HEK293T (cell line): ENCODE measurements around the gene FGFR2.
A peak's percentile ranks its signal among the peaks of the same experiment; 100 is the strongest.

Source experiments
- CTCF ChIA-PET: fragments of 350-600 bp; formaldehyde crosslinking; extraction: SDS; loops from one replicate; lab custom pipeline; 2021; ENCODE audit warnings: antibody characterized with exemption, inconsistent platforms; lab: Yijun Ruan, JAX
- POLR2A ChIA-PET: fragments of 350-600 bp; formaldehyde crosslinking; extraction: SDS; loops from one replicate; lab custom pipeline; 2020; ENCODE audit warnings: antibody characterized with exemption, inconsistent platforms; lab: Yijun Ruan, JAX
- DNase-seq: peaks from one replicate; pipeline ENCODE4 v3.0.0; 2012; ENCODE audit warnings: mixed read lengths; ENCODE audit errors: extremely low spot score
- ARNT ChIP-seq: fragments of 450-650 bp; IDR thresholded peaks from 2 replicates; pipeline ENCODE4 v1.6.1; 2017; ENCODE audit warnings: mild to moderate bottlenecking
- BHLHE40 ChIP-seq: fragments of 450-650 bp; IDR thresholded peaks from 2 replicates; pipeline ENCODE4 v1.6.1; 2016; ENCODE audit warnings: mild to moderate bottlenecking, moderate library complexity, borderline replicate concordance
- CTBP1 ChIP-seq: fragments of 450-650 bp; IDR thresholded peaks from 2 replicates; pipeline ENCODE4 v1.6.1; 2016; ENCODE audit warnings: borderline replicate concordance
- ELF4 ChIP-seq: fragments of 450-650 bp; IDR thresholded peaks from 2 replicates; pipeline ENCODE4 v1.6.1; 2017; ENCODE audit warnings: antibody characterized with exemption
- FOXA1 ChIP-seq: fragments of 450-650 bp; IDR thresholded peaks from 2 replicates; pipeline ENCODE4 v1.6.1; 2016; ENCODE audit warnings: mild to moderate bottlenecking
- FOXK2 ChIP-seq: fragments of 450-650 bp; IDR thresholded peaks from 2 replicates; pipeline ENCODE4 v1.6.1; 2016; ENCODE audit warnings: mild to moderate bottlenecking
- FOXM1 ChIP-seq: fragments of 450-650 bp; IDR thresholded peaks from 2 replicates; pipeline ENCODE4 v1.6.1; 2017; ENCODE audit warnings: mild to moderate bottlenecking, borderline replicate concordance
- HDGF ChIP-seq: fragments of 450-650 bp; IDR thresholded peaks from 2 replicates; pipeline ENCODE4 v1.6.1; 2017; ENCODE audit warnings: antibody characterized with exemption, borderline replicate concordance
- L3MBTL2 ChIP-seq: fragments of 450-650 bp; conservative IDR thresholded peaks from 2 replicates; pipeline ENCODE4 v1.6.1; 2016; ENCODE audit warnings: mild to moderate bottlenecking
- LEF1 ChIP-seq: fragments of 450-650 bp; IDR thresholded peaks from 2 replicates; pipeline ENCODE4 v1.6.1; 2017; ENCODE audit warnings: mild to moderate bottlenecking, borderline replicate concordance
- NFRKB ChIP-seq: fragments of 450-650 bp; IDR thresholded peaks from 2 replicates; pipeline ENCODE4 v1.6.1; 2016; ENCODE audit warnings: mild to moderate bottlenecking, moderate library complexity
- PKNOX1 ChIP-seq: fragments of 450-650 bp; IDR thresholded peaks from 2 replicates; pipeline ENCODE4 v1.6.1; 2016
- SP1 ChIP-seq: fragments of 450-650 bp; IDR thresholded peaks from 2 replicates; pipeline ENCODE4 v1.6.1; 2017
- SUZ12 ChIP-seq: fragments of 450-650 bp; IDR thresholded peaks from 2 replicates; pipeline ENCODE4 v1.6.1; 2016; ENCODE audit warnings: mild to moderate bottlenecking
- TARDBP ChIP-seq: fragments of 450-650 bp; IDR thresholded peaks from 2 replicates; pipeline ENCODE4 v1.6.1; 2016
- ZNF384 ChIP-seq: fragments of 450-650 bp; IDR thresholded peaks from 2 replicates; pipeline ENCODE4 v1.6.1; 2016

The FGFR2 gene

GRCh38 chr10:121594076-121594475 lies 4.2 kb downstream of the FGFR2 start:
- POLR2A ChIA-PET = no interaction called here
- CTCF ChIA-PET = no interaction called here
- TF ChIP-seq CTBP1 (no peak), ZNF384 (no peak), HDGF (no peak), NFRKB (no peak), FOXK2 (no peak), FOXM1 (no peak), ARNT (no peak), SP1 (no peak), L3MBTL2 (no peak), SUZ12 (no peak), PKNOX1 (no peak), ELF4 (no peak), FOXA1 (no peak), LEF1 (no peak), TARDBP (no peak), BHLHE40 (no peak)
- DNase-seq = no peak

GRCh38 chr10:121593281-121594075 lies 4.8 kb downstream of the FGFR2 start:
- CTCF ChIA-PET = interaction anchor here (0.9 kb wide), 1 partner anchor 416 kb away, joined by 3 read pairs; no protein-coding TSS in a partner anchor
- TF ChIP-seq FOXM1 (no peak), FOXK2 (no peak), TARDBP (no peak), SP1 (no peak), ELF4 (no peak), SUZ12 (no peak), FOXA1 (no peak), PKNOX1 (no peak), ZNF384 (no peak), LEF1 (no peak)
- no peak for DNase-seq
- POLR2A ChIA-PET = no interaction called here

- TF ChIP-seq SUZ12 = no peak
- no peak for TF ChIP-seq ARNT
- no peak for TF ChIP-seq ELF4
- no peak for TF ChIP-seq SP1
- TF ChIP-seq TARDBP = no peak
- no peak for TF ChIP-seq LEF1
- TF ChIP-seq FOXK2 = no peak
- no peak for TF ChIP-seq PKNOX1
- no peak for TF ChIP-seq ZNF384
- no peak for TF ChIP-seq HDGF
- TF ChIP-seq FOXA1 = no peak
- TF ChIP-seq BHLHE40 = no peak
- TF ChIP-seq FOXM1 = no peak
- TF ChIP-seq NFRKB = no peak
- TF ChIP-seq L3MBTL2 = no peak
- no peak for TF ChIP-seq CTBP1
- POLR2A ChIA-PET = no interaction called here
- CTCF ChIA-PET = interaction anchor here (0.6 to 1.0 kb wide), 4 partner anchors 11 to 459 kb away, joined by 3 to 4 read pairs (median 3); no protein-coding TSS in a partner anchor
- DNase-seq = peak; percentile 45
These were observed 5.9 kb downstream of the FGFR2 start for GRCh38 chr10:121592155-121592890.

- TF ChIP-seq NFRKB (no peak), ZNF384 (no peak), SUZ12 (no peak), SP1 (no peak), FOXA1 (no peak), CTBP1 (no peak), PKNOX1 (no peak), ELF4 (no peak), FOXM1 (no peak), LEF1 (no peak), BHLHE40 (no peak), ARNT (no peak), HDGF (no peak), L3MBTL2 (no peak), FOXK2 (no peak), TARDBP (no peak)
- POLR2A ChIA-PET = no interaction called here
- CTCF ChIA-PET = no interaction called here
- DNase-seq = no peak
These were observed 7.1 kb downstream of the FGFR2 start for GRCh38 chr10:121591186-121591585.

GRCh38 chr10:121590772-121591171 lies 7.5 kb downstream of the FGFR2 start:
- ChIA-PET POLR2A (no interaction called here), CTCF (no interaction called here)
- TF ChIP-seq PKNOX1 = 0 out of 2 replicates have a peak, but pooled peaks have one; percentile 7
- TF ChIP-seq NFRKB = no peak
- no peak for DNase-seq
